Activated T-cell treated with anti-CD3 and anti-CD28 coated beads, Interleukin-2, amount 50 U/mL, for 72 hours (primary cell): ENCODE results near the gene SYNDIG1L. TPM values are rescaled to one million over a fixed set of nuclear protein-coding genes. Genes with fewer than 3 reads are reported as not detected.

Source experiments
- ATAC-seq, 2 donors: fragments of 150-1000 bp; cut with Tn5 transposase; replicated peaks in 1 of 2; 2 replicates each; pipeline ENCODE4 v1.10.0; 2021; ENCODE audit warnings: moderate library complexity in 2 of 2, mild to moderate bottlenecking in 1 of 2
- DNase-seq, 2 donors: peaks; one replicate each; pipeline ENCODE4 v3.0.0; 2021 to 2022; ENCODE audit warnings: mixed read lengths in 1 of 2
- H3K27ac Mint-ChIP-seq: one replicate; pipeline ENCODE4 v1.8.0; 2022; ENCODE audit warnings: mild to moderate bottlenecking, moderate library complexity, mixed read lengths
- H3K27me3 Mint-ChIP-seq: one replicate; pipeline ENCODE4 v1.8.0; 2022; ENCODE audit warnings: low read depth, mixed read lengths
- H3K36me3 Mint-ChIP-seq, 2 donors: one replicate each; pipeline ENCODE4 v1.8.0; 2022; ENCODE audit warnings: mixed read lengths in 2 of 2, mild to moderate bottlenecking in 1 of 2; ENCODE audit not compliant: insufficient read depth in 2 of 2
- H3K4me1 Mint-ChIP-seq: one replicate; pipeline ENCODE4 v1.8.0; 2022; ENCODE audit warnings: low read depth, mixed read lengths
- H3K4me3 Mint-ChIP-seq, 2 donors: one replicate each; pipeline ENCODE4 v1.8.0; 2022; ENCODE audit warnings: mild to moderate bottlenecking in 2 of 2, mixed read lengths in 2 of 2, moderate library complexity in 2 of 2
- H3K9me3 Mint-ChIP-seq, 2 donors: one replicate each; pipeline ENCODE4 v1.8.0; 2022; ENCODE audit warnings: mixed read lengths in 2 of 2
- total RNA-seq, 2 donors: library from RNA; stranded (reverse); gene quantifications; one replicate each; pipeline ENCODE4 v1.2.3, GENCODE V29; 2022

The SYNDIG1L gene
- total RNA-seq, 2 donors from 2014 or later: not detected

- no peak overlapping the region for H3K27ac Mint-ChIP-seq
- peaks cover 5% of the 10 kb centered on the region for H3K4me1 Mint-ChIP-seq
- DNase-seq (no peak), ATAC-seq (no peak)
- H3K36me3 Mint-ChIP-seq: peaks cover 0 to 1% of the 10 kb centered on the region in 2 donors
- H3K9me3 Mint-ChIP-seq: peaks cover 0 to 2% of the 10 kb centered on the region in 2 donors
- no peak overlapping the region for H3K4me3 Mint-ChIP-seq
- H3K27me3 Mint-ChIP-seq: peaks cover 45% of the 10 kb centered on the region
These were observed 2.8 kb downstream of the SYNDIG1L start for GRCh38 chr14:74423246-74423645.

- Mint-ChIP-seq H3K36me3 (peaks cover 0 to 1% of the 10 kb centered on the region in 2 donors), H3K9me3 (peaks cover 0 to 2% of the 10 kb centered on the region in 2 donors), H3K27me3 (peaks cover 35% of the 10 kb centered on the region), H3K4me3 (no peak overlapping the region), H3K27ac (no peak overlapping the region), H3K4me1 (peaks cover 5% of the 10 kb centered on the region)
- DNase-seq (no peak), ATAC-seq (no peak)
These were observed 4.0 kb downstream of the SYNDIG1L start for GRCh38 chr14:74421981-74422380.

GRCh38 chr14:74419086-74419485 lies 6.9 kb downstream of the SYNDIG1L start:
- H3K27ac Mint-ChIP-seq: no peak overlapping the region
- no peak overlapping the region for H3K4me3 Mint-ChIP-seq
- ATAC-seq (no peak), DNase-seq (no peak)
- H3K4me1 Mint-ChIP-seq: no peaks in the 10 kb centered on the region
- H3K9me3 Mint-ChIP-seq: peaks cover 0 to 2% of the 10 kb centered on the region in 2 donors
- H3K27me3 Mint-ChIP-seq: peaks cover 30% of the 10 kb centered on the region
- no peaks in the 10 kb centered on the region for H3K36me3 Mint-ChIP-seq

GRCh38 chr14:74418031-74418430 lies 8.0 kb downstream of the SYNDIG1L start:
- peaks cover 0 to 2% of the 10 kb centered on the region in 2 donors for H3K9me3 Mint-ChIP-seq
- no peak overlapping the region for H3K27ac Mint-ChIP-seq
- no peak overlapping the region for H3K4me3 Mint-ChIP-seq
- ATAC-seq (no peak), DNase-seq (no peak)
- peaks cover 34% of the 10 kb centered on the region for H3K27me3 Mint-ChIP-seq
- H3K4me1 Mint-ChIP-seq: no peaks in the 10 kb centered on the region
- no peaks in the 10 kb centered on the region for H3K36me3 Mint-ChIP-seq

GRCh38 chr14:74417611-74418010 lies 8.4 kb downstream of the SYNDIG1L start:
- no peaks in the 10 kb centered on the region for H3K36me3 Mint-ChIP-seq
- peaks cover 30% of the 10 kb centered on the region for H3K27me3 Mint-ChIP-seq
- ATAC-seq (peak in 1 of 2 donors; percentile 21), DNase-seq (no peak)
- no peak overlapping the region for H3K27ac Mint-ChIP-seq
- H3K9me3 Mint-ChIP-seq: peaks cover 0 to 2% of the 10 kb centered on the region in 2 donors
- no peak overlapping the region for H3K4me3 Mint-ChIP-seq
- H3K4me1 Mint-ChIP-seq: no peaks in the 10 kb centered on the region

- Mint-ChIP-seq H3K4me1 (no peaks in the 10 kb centered on the region), H3K9me3 (peaks cover 0 to 2% of the 10 kb centered on the region in 2 donors), H3K36me3 (no peaks in the 10 kb centered on the region), H3K27me3 (peaks cover 28% of the 10 kb centered on the region), H3K27ac (no peak overlapping the region), H3K4me3 (no peak overlapping the region)
- DNase-seq (no peak), ATAC-seq (no peak)
These were observed 8.8 kb downstream of the SYNDIG1L start for GRCh38 chr14:74417201-74417600.

- Mint-ChIP-seq H3K36me3 (no peaks in the 10 kb centered on the region), H3K4me1 (no peaks in the 10 kb centered on the region), H3K27ac (no peak overlapping the region), H3K27me3 (peaks cover 16% of the 10 kb centered on the region), H3K4me3 (no peak overlapping the region), H3K9me3 (no peaks in the 10 kb centered on the region)
- no peak for ATAC-seq
- DNase-seq: no peak
These were observed 10.9 kb downstream of the SYNDIG1L start for GRCh38 chr14:74415115-74415437.

- H3K27ac Mint-ChIP-seq: no peak overlapping the region
- H3K4me3 Mint-ChIP-seq: no peak overlapping the region
- H3K27me3 Mint-ChIP-seq: peaks cover 16% of the 10 kb centered on the region
- no peaks in the 10 kb centered on the region for H3K9me3 Mint-ChIP-seq
- ATAC-seq: no peak
- no peak for DNase-seq
- no peaks in the 10 kb centered on the region for H3K36me3 Mint-ChIP-seq
- no peaks in the 10 kb centered on the region for H3K4me1 Mint-ChIP-seq
These were observed 11.5 kb downstream of the SYNDIG1L start for GRCh38 chr14:74414403-74415114.

GRCh38 chr14:74413627-74414026 lies 12.4 kb downstream of the SYNDIG1L start:
- Mint-ChIP-seq H3K36me3 (no peaks in the 10 kb centered on the region), H3K9me3 (no peaks in the 10 kb centered on the region), H3K27ac (no peak overlapping the region), H3K4me1 (no peaks in the 10 kb centered on the region), H3K4me3 (no peak overlapping the region), H3K27me3 (peaks cover 16% of the 10 kb centered on the region)
- no peak for ATAC-seq
- DNase-seq: no peak

GRCh38 chr14:74412753-74413152 lies 13.3 kb downstream of the SYNDIG1L start:
- Mint-ChIP-seq H3K27me3 (peaks cover 16% of the 10 kb centered on the region), H3K27ac (no peak overlapping the region), H3K36me3 (no peaks in the 10 kb centered on the region), H3K9me3 (no peaks in the 10 kb centered on the region), H3K4me3 (no peak overlapping the region), H3K4me1 (no peaks in the 10 kb centered on the region)
- DNase-seq: no peak
- no peak for ATAC-seq

GRCh38 chr14:74411671-74412070 lies 14.3 kb downstream of the SYNDIG1L start:
- DNase-seq (no peak), ATAC-seq (no peak)
- Mint-ChIP-seq H3K9me3 (no peaks in the 10 kb centered on the region), H3K27ac (no peak overlapping the region), H3K4me1 (no peaks in the 10 kb centered on the region), H3K4me3 (no peak overlapping the region), H3K27me3 (peaks cover 15% of the 10 kb centered on the region), H3K36me3 (no peaks in the 10 kb centered on the region)

- ATAC-seq (no peak), DNase-seq (no peak)
- no peaks in the 10 kb centered on the region for H3K4me1 Mint-ChIP-seq
- H3K36me3 Mint-ChIP-seq: no peaks in the 10 kb centered on the region
- H3K27ac Mint-ChIP-seq: no peak overlapping the region
- H3K27me3 Mint-ChIP-seq: peaks cover 8% of the 10 kb centered on the region
- H3K9me3 Mint-ChIP-seq: no peaks in the 10 kb centered on the region
- H3K4me3 Mint-ChIP-seq: no peak overlapping the region
These were observed 16.6 kb downstream of the SYNDIG1L start for GRCh38 chr14:74409441-74409840.

- H3K36me3 Mint-ChIP-seq: no peaks in the 10 kb centered on the region
- ATAC-seq (no peak), DNase-seq (no peak)
- no peaks in the 10 kb centered on the region for H3K9me3 Mint-ChIP-seq
- peaks cover 3% of the 10 kb centered on the region for H3K27me3 Mint-ChIP-seq
- H3K4me1 Mint-ChIP-seq: no peaks in the 10 kb centered on the region
- no peak overlapping the region for H3K27ac Mint-ChIP-seq
- H3K4me3 Mint-ChIP-seq: no peak overlapping the region
These were observed 17.1 kb downstream of the SYNDIG1L start for GRCh38 chr14:74408870-74409269.

GRCh38 chr14:74407801-74408154 lies 18.2 kb downstream of the SYNDIG1L start:
- DNase-seq (no peak), ATAC-seq (no peak)
- H3K4me1 Mint-ChIP-seq: peaks cover 3% of the 10 kb centered on the region
- no peaks in the 10 kb centered on the region for H3K9me3 Mint-ChIP-seq
- no peak overlapping the region for H3K4me3 Mint-ChIP-seq
- no peaks in the 10 kb centered on the region for H3K36me3 Mint-ChIP-seq
- no peaks in the 10 kb centered on the region for H3K27me3 Mint-ChIP-seq
- H3K27ac Mint-ChIP-seq: no peak overlapping the region
